GM12878 (cell line): ENCODE measurements around the gene KATNB1. TPM values are rescaled to one million over a fixed set of nuclear protein-coding genes. Genes with fewer than 3 reads are reported as not detected.

Experiments used
- ATAC-seq: fragments of 200-7000 bp; cut with Tn5 transposase; 3 replicates; pipeline ENCODE4 v1.9.1; 2020; ENCODE audit warnings: mild to moderate bottlenecking, moderate library complexity
- BruUV-seq: library from RNA; stranded (reverse); fragments of 400-500 nt; replicated peaks from 2 replicates; lab custom pipeline; 2021; lab: Mats Ljungman, UMichigan
- CTCF ChIA-PET: fragments of 300-600 bp; sonication (Branson Sonifier 250); formaldehyde crosslinking; extraction: SDS; loops from one replicate; lab custom pipeline; 2021; ENCODE audit warnings: inconsistent platforms; lab: Yijun Ruan, JAX
- POLR2A ChIA-PET: fragments of 350-600 bp; formaldehyde crosslinking; extraction: SDS; loops from one replicate; lab custom pipeline; 2021; ENCODE audit warnings: inconsistent platforms; lab: Charles Lee
- RAD21 ChIA-PET: fragments of 300-600 bp; sonication (Branson Sonifier 250); formaldehyde crosslinking; loops from one replicate; lab custom pipeline; 2023; ENCODE audit warnings: antibody characterized with exemption; ENCODE audit not compliant: unreplicated experiment; lab: Charles Lee
- SMC1A ChIA-PET: fragments of 300-600 bp; sonication (Branson Sonifier 250); formaldehyde crosslinking; loops from one replicate; lab custom pipeline; 2023; ENCODE audit not compliant: unreplicated experiment, uncharacterized antibody; lab: Charles Lee
- DNase-seq: peaks from one replicate; pipeline ENCODE4 v3.0.0-alpha.2; 2011; ENCODE audit warnings: low read depth, low spot score
- FAIRE-seq: peaks from 3 replicates; lab custom pipeline; 2011; peaks lifted over from hg19 to GRCh38; lab: Jason Lieb, UNC
- H2AFZ ChIP-seq: 2 replicates; pipeline ENCODE4 v1.6.0; 2011; ENCODE audit warnings: low read depth, low read length, control low read depth; ENCODE audit not compliant: control insufficient read depth
- H3K27ac ChIP-seq: 2 replicates; pipeline ENCODE4 v1.5.1; 2011; ENCODE audit warnings: control low read depth; ENCODE audit not compliant: control insufficient read depth, insufficient read depth
- H3K27me3 ChIP-seq, 2 experiments: replicated peaks in 1 of 2; 2 replicates each; pipeline versions ENCODE4 v1.6.0 to v1.6.1; 2011; ENCODE audit warnings: low read length in 1 of 2; ENCODE audit not compliant: control insufficient read depth in 2 of 2, insufficient read depth in 2 of 2
- H3K36me3 ChIP-seq, 2 experiments: 2 replicates each; pipeline ENCODE4 v1.5.1; 2011; ENCODE audit warnings: low read length in 1 of 2; ENCODE audit not compliant: control insufficient read depth in 2 of 2, insufficient read depth in 2 of 2
- H3K4me1 ChIP-seq: 2 replicates; pipeline ENCODE4 v1.6.1; 2011; ENCODE audit warnings: mild to moderate bottlenecking, low read length, moderate library complexity, mixed read lengths; ENCODE audit not compliant: control insufficient read depth, insufficient read depth
- H3K4me2 ChIP-seq: 2 replicates; pipeline ENCODE4 v1.6.0; 2011; ENCODE audit warnings: control low read depth; ENCODE audit not compliant: control insufficient read depth, insufficient read depth
- H3K4me3 ChIP-seq: fragments of 200-600 bp; sonication (generic); 2 replicates; pipeline ENCODE4 v1.5.1; 2016
- H3K79me2 ChIP-seq: 2 replicates; pipeline ENCODE4 v1.6.0; 2011; ENCODE audit warnings: low read length; ENCODE audit not compliant: control insufficient read depth, insufficient read depth
- H3K9ac ChIP-seq: 2 replicates; pipeline ENCODE4 v1.8.0; 2011; ENCODE audit warnings: low read length, control low read depth, mixed read lengths; ENCODE audit not compliant: control insufficient read depth, insufficient read depth
- H3K9me3 ChIP-seq: replicated peaks from 3 replicates; pipeline ENCODE4 v1.5.1; 2011; ENCODE audit warnings: mild to moderate bottlenecking, low read length; ENCODE audit not compliant: control insufficient read depth, insufficient read depth
- H4K20me1 ChIP-seq: 2 replicates; pipeline ENCODE4 v1.6.0; 2011; ENCODE audit not compliant: control insufficient read depth, insufficient read depth
- BHLHE40 ChIP-seq, 2 experiments: fragments of 450-650 bp in 1 of 2; IDR thresholded peaks; 2 replicates each; pipeline ENCODE4 v1.6.1; 2011 to 2017; ENCODE audit warnings: low read depth in 2 of 2, borderline replicate concordance in 1 of 2, improper control_type of control experiment in 1 of 2, low read length in 1 of 2, mild to moderate bottlenecking in 1 of 2
- EP300 ChIP-seq, 2 experiments: fragments of 150-350 bp in 1 of 2; IDR thresholded peaks; 2 replicates each; pipeline ENCODE4 v1.6.1; 2011 to 2012; ENCODE audit warnings: low read depth in 2 of 2, low read length in 2 of 2, borderline replicate concordance in 1 of 2, improper control_type of control experiment in 1 of 2, inconsistent platforms in 1 of 2; ENCODE audit not compliant: control insufficient read depth in 1 of 2
- KLF5 ChIP-seq: fragments of 450-650 bp; IDR thresholded peaks from 2 replicates; pipeline ENCODE4 v1.6.1; 2014; ENCODE audit warnings: mild to moderate bottlenecking; ENCODE audit not compliant: partially characterized antibody
- MEF2B ChIP-seq: fragments of 450-650 bp; IDR thresholded peaks from 2 replicates; pipeline ENCODE4 v1.6.1; 2018; ENCODE audit warnings: mild to moderate bottlenecking, moderate library complexity; ENCODE audit not compliant: partially characterized antibody, poor library complexity, severe bottlenecking
- MLLT1 ChIP-seq: fragments of 450-650 bp; IDR thresholded peaks from 2 replicates; pipeline ENCODE4 v1.6.1; 2016; ENCODE audit warnings: mild to moderate bottlenecking
- MTA2 ChIP-seq: fragments of 450-650 bp; IDR thresholded peaks from 2 replicates; pipeline ENCODE4 v1.6.1; 2016; ENCODE audit warnings: low read depth, mild to moderate bottlenecking, moderate library complexity
- MYC ChIP-seq: IDR thresholded peaks from 2 replicates; pipeline ENCODE4 v1.6.1; 2011; ENCODE audit warnings: mild to moderate bottlenecking, low read length, moderate library complexity, inconsistent platforms; ENCODE audit not compliant: insufficient read depth, insufficient replicate concordance, insufficient read length, severe bottlenecking
- NR2C2 ChIP-seq: IDR thresholded peaks from 2 replicates; pipeline ENCODE4 v1.6.1; 2011; ENCODE audit warnings: borderline replicate concordance, low read depth; ENCODE audit not compliant: control insufficient read depth, insufficient read length
- RUNX3 ChIP-seq: IDR thresholded peaks from 2 replicates; pipeline ENCODE4 v1.6.1; 2012; ENCODE audit warnings: low read length, inconsistent platforms
- SMARCA5 ChIP-seq: fragments of 450-650 bp; IDR thresholded peaks from 2 replicates; pipeline ENCODE4 v1.6.1; 2017; ENCODE audit warnings: mild to moderate bottlenecking
- SREBF1 ChIP-seq: IDR thresholded peaks from 2 replicates; pipeline ENCODE4 v1.6.1; 2012; ENCODE audit warnings: mild to moderate bottlenecking, low read length
- TCF7 ChIP-seq: IDR thresholded peaks from 2 replicates; pipeline ENCODE4 v1.6.1; 2014; ENCODE audit warnings: antibody characterized with exemption, borderline replicate concordance
- ZBTB33 ChIP-seq: fragments of 450-650 bp; IDR thresholded peaks from 2 replicates; pipeline ENCODE4 v1.6.1; 2017; ENCODE audit warnings: mild to moderate bottlenecking
- ZBTB4 ChIP-seq: fragments of 450-650 bp; formaldehyde crosslinking; IDR thresholded peaks from 2 replicates; pipeline ENCODE4 v1.4.0; 2022; ENCODE audit warnings: mild to moderate bottlenecking, moderate library complexity
- WGBS: methylation state at CpG from one replicate; pipeline ENCODE4 v1.1.6; 2016; ENCODE audit warnings: low lambda C conversion rate; ENCODE audit not compliant: insufficient replicate concordance, insufficient coverage; ENCODE audit errors: missing lambda C conversion rate; 5-methylcytosine and 5-hydroxymethylcytosine counted together
- in situ Hi-C: fragments of 300-500 bp; cut with MboI; formaldehyde crosslinking; loops from 9 replicates; pipeline ENCODE4 v1.14.3; 2018; ENCODE audit warnings: mixed read lengths
- intact Hi-C: fragments of 100-400 bp; cut with micrococcal nuclease; formaldehyde crosslinking; loops from one replicate; pipeline ENCODE4 v1.14.2; 2022; ENCODE audit not compliant: unreplicated experiment
- polyA plus RNA-seq, 11 experiments: library from polyadenylated mRNA; depleted of rRNA in 4 of 11; unstranded in 6 of 11; stranded (reverse) in 5 of 11; fragments of >200 nt; fragmentation: Nextera tagmentation in 4 of 11; fragmentation: Illumina TruSeq in 1 of 11; extraction: Ambion mirVana in 4 of 11; extraction: Trizol in 1 of 11; gene quantifications; 1 replicate in 1 of 11; 2 replicates in 10 of 11; pipeline versions ENCODE4 v1.2.1 to v1.2.3, GENCODE V29; 2011 to 2016; ENCODE audit warnings: inconsistent platforms in 2 of 11, missing spikeins in 2 of 11, low read depth in 1 of 11
- total RNA-seq, 4 experiments: library from RNA; depleted of rRNA in 3 of 4; stranded (reverse); fragments of >200 nt in 3 of 4; fragmentation: Illumina TruSeq in 1 of 4; extraction: Trizol in 1 of 4; gene quantifications; 2 replicates each; pipeline versions ENCODE4 v1.2.1 to v1.2.3, GENCODE V29; 2013 to 2021

The KATNB1 gene
- total and polyA plus RNA-seq, 10 of the 15 experiments (the other 5 are each of a cell fraction or from before 2014, with no cell fraction given): 0.71 to 46.5 (median 19.5) TPM

- no peaks in the 10 kb centered on the region for H3K9me3 ChIP-seq
- SMC1A ChIA-PET: no interaction called here
- no peak for DNase-seq
- no TSS peak for BruUV-seq
- no peak for FAIRE-seq
- H3K79me2 ChIP-seq: no peaks in the 10 kb centered on the region
- in situ Hi-C loops: no loop called here
- 31% methylated on average over 8 of the region's 8 CpGs for WGBS
- RAD21 ChIA-PET: no interaction called here
- H3K9ac ChIP-seq: no peak overlapping the region
- no peaks in the 10 kb centered on the region; a peak in 2 of 4 replicates for H3K27me3 ChIP-seq
- H3K4me3 ChIP-seq: no peak overlapping the region
- POLR2A ChIA-PET: no interaction called here
- ATAC-seq: no peak
- intact Hi-C loops: no loop called here
- H3K27ac ChIP-seq: no peak overlapping the region
- H3K36me3 ChIP-seq: no peaks in the 10 kb centered on the region
- no peak overlapping the region for H2AFZ ChIP-seq
- H3K4me2 ChIP-seq: no peak overlapping the region
- no peaks in the 10 kb centered on the region for H3K4me1 ChIP-seq
- CTCF ChIA-PET: no interaction called here
- H4K20me1 ChIP-seq: no peaks in the 10 kb centered on the region
- no peak for TF ChIP-seq BHLHE40 (IDR thresholded peaks at IDR 0.05; ENCODE audit: borderline replicate concordance in 1 of 2, low read depth in 2 of 2, low read length in 1 of 2)
- no peak for TF ChIP-seq ZBTB33
- TF ChIP-seq NR2C2: no peak
- no peak for TF ChIP-seq ZBTB4
- TF ChIP-seq SMARCA5: no peak
- TF ChIP-seq RUNX3: no peak
- TF ChIP-seq MTA2: no peak
- TF ChIP-seq MYC: no peak
- no peak for TF ChIP-seq EP300 (IDR thresholded peaks at IDR 0.05; ENCODE audit: borderline replicate concordance in 1 of 2, control insufficient read depth in 1 of 2, low read depth in 2 of 2, low read length in 2 of 2)
- TF ChIP-seq KLF5: no peak
- TF ChIP-seq SREBF1: no peak
- TF ChIP-seq TCF7: no peak
- no peak for TF ChIP-seq MLLT1
- no peak for TF ChIP-seq MEF2B
Observed at GRCh38 chr16:57785924-57786323, 50.4 kb downstream of the KATNB1 start.
